Left cardiac atrium (tissue), 4 donors: ENCODE results near the gene ARHGAP23. TPM values are rescaled to one million over a fixed set of nuclear protein-coding genes. Genes with fewer than 3 reads are reported as not detected.
"Not testable (repeated sequence)": the region's sequence is repeated elsewhere in the genome, so short reads cannot be mapped to it uniquely, and the experiment has no call there.

Source experiments
- ATAC-seq, 2 donors: fragments of 200-7000 bp; cut with Tn5 transposase; one replicate each; pipeline ENCODE4 v1.9.1; 2020; ENCODE audit warnings: mild to moderate bottlenecking in 2 of 2, moderate library complexity in 2 of 2
- DNase-seq: peaks from one replicate; pipeline ENCODE4 v3.0.0-alpha.2; 2020
- intact Hi-C, 2 donors: fragments of 100-400 bp; cut with DNase I; formaldehyde crosslinking; loops; one replicate each; pipeline versions ENCODE4 v1.14.1 to v1.15.1; 2022 to 2023
- total RNA-seq, 2 donors: library from RNA; stranded (reverse); fragmentation: NEBNext Ultra II Directional; extraction: Animal tissue kit (Norgen Biotek cat#: 25700); gene quantifications; one replicate each; pipeline ENCODE4 v1.2.1, GENCODE V29; 2021
- donor health status: DM: no; HTN: yes; CAD: no.
- donor health status: DM: no; HTN: yes; CAD: no; lungs with severe emphysema.
- donor health status: DM: yes; HTN: yes; CAD: no.
- donor health status: Dilated cardiomyopathy.

The ARHGAP23 gene
- total RNA-seq, 2 donors from 2014 or later: 54.1 to 91.9 TPM

DNA sequence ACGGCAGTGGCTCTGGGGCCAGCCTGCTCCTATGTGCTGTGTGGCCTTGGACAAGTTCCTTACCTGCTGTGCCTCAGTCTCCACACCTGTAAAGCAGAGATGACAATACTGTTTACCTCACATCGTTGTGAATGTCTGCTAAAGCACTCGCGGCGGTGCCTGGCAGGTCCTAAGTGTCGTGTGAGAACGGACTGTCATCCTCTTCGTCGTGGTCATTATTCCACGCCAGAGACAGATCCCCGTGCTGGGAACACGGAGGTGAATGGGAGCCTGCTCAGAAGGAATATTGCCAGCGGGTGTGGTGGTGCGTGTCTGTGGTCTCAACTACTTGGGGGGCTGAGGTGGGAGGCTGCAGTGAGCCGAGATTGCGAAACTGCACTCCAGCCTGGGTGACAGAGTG, 65.9 kb downstream of the ARHGAP23 start:
- ATAC-seq, DNase-seq: not testable (repeated sequence)
- intact Hi-C loops: loop anchor here in 1 of 2 donors (5.0 kb wide), 1 partner anchor 173 kb away; no protein-coding TSS in a partner anchor

DNA sequence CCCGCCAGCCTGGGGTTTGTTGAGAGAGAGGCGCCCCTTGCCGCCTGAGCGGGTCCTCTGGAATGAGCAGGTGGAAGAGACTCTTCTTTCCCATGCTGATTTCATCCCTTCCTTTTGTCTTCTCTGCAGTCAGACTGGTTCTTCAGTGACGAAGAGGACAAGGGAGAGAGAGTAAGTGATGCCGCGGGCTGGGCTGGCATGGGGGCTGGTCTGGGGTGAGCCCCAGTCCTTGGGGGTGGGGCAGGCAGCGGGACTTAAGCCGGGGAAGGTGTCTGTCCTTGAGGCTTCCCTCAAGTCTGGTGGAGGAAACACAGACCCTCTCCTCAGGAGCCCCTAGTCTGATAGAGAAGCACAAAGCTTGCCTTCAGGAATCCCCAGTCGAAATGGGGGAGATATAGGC, 69.4 kb downstream of the ARHGAP23 start:
- DNase-seq, ATAC-seq, intact Hi-C loops: not testable (repeated sequence)

DNA sequence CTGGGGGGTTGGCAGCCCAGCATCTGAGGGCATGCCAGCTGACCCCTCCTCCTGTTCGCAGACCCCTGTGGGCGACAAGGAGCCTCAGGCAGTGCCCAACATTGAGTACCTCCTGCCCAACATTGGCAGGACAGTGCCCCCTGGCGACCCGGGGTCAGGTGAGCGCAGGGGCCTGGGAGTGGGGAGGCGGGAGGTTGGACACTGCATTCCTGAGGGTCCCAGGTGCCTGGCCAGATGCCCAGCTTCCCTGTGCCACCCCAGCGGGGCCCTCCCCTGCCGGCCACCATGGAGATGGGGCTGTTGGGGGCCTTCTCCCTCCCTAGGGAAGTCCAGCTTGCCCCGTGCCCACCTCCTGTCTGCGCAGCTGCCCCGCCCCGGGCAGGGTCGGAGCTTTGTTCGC, 70.1 kb downstream of the ARHGAP23 start:
- DNase-seq: no peak
- intact Hi-C loops: no loop called here
- no peak for ATAC-seq

DNA sequence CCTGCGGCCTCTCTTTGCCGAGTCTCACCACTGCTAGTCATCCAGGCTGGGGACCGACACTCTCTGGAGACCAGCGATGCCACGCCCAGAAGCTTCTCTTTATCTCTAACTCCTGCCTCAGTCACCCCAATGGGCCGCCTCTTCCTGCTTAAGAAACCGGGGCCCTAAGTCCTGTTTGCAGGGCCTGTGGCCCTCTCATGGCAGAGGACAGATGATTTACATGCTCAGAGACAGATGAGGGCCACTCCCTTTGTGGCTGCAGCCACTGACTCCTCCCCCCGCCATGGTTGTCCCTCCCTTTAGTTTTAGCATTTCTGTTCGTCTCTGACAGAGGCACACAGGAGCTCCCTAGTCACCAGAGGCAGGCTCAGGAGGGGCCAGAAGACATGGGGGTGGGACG, 71.0 kb downstream of the ARHGAP23 start:
- ATAC-seq, DNase-seq, intact Hi-C loops: not testable (repeated sequence)

DNA sequence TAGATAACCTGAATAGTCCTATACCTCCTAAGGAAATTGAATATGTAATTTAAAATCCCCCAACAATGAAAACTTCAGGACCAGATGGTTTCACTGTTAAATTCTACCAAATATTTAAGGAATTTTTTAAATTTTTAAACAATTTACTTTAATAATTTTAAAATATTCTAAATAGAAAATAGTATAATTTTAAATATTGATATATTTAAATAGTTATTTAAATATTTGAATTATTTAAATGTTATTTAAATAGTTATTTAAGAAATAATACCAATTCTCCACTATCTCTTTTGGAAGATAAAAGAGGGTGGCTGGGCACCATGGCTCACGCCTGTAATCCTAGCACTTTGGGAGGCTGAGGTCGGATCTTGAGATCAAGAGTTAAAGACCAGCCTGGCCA, 73.5 kb downstream of the ARHGAP23 start:
- DNase-seq, intact Hi-C loops, ATAC-seq: not testable (repeated sequence)

DNA sequence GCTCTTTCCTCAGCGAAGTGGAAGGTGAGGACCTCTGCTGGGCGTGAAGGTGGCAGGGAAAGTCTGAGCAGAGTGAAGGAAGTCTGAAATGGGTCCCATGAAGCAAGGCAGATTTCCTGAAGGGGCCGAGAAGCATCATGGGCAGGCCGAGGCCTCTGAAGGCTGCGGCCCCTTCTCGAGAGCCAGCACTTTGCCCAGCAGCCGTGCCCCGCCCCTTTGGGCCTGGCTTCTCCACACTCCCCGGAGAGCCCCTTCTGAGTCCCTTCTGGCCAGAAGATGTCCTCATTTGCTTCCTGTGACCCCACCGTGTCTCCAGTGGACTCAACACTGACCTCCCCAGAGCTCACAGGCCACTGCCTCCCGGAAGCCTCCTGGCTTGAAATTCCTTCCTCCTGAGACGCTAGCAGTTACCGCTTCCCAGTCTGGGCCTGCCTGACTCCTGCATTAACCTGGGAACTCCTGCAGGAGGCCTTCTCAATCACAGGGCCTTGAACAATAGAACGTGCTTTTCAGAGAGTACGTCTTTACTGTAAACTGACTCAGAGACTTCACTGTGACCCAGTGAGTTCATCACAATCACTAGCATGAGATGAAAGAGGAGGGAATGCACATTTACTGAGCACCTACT, 75.1 kb downstream of the ARHGAP23 start:
- ATAC-seq, intact Hi-C loops, DNase-seq: not testable (repeated sequence)

DNA sequence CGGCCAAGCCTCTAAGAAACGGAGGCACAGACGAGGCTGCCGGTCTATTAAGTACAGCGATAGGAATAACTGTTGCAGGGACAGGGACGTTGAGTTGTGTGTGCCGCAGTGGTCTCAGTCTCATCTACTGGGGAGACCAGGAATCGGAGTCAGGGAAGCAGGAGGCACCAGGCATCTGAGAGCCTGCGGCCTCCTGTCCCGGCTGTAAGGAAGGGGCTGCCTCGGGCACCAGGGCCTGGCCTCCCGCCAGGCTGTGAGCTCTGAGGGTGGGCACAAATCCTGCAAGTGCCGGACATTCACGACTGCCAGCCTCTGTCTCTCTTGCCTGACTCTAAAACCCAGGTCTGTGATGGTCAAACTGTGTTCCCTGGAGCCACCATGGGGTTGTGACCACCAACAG, 76.0 kb downstream of the ARHGAP23 start:
- intact Hi-C loops: no loop called here
- DNase-seq: no peak
- no peak for ATAC-seq

DNA sequence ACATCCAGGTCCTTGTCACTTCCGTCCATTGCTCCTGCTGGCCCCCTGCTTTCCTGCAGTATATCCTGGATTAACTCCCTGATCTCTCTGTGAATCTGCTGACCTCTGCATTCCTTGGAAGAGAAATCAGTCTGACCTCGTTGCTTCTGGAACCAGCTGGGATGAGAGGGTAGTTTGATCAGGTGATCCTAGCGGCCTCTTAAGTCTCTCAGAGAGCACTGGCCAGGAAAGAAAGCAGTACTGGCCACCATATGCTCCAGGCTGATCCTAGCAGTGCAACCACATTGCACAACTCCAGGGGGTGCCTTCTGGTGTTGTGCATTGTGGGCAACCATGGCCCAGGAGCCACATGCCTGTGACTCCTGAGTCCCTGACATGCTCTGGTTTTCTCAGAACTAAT, 79.2 kb downstream of the ARHGAP23 start:
- no peak for ATAC-seq
- intact Hi-C loops: no loop called here
- no peak for DNase-seq

DNA sequence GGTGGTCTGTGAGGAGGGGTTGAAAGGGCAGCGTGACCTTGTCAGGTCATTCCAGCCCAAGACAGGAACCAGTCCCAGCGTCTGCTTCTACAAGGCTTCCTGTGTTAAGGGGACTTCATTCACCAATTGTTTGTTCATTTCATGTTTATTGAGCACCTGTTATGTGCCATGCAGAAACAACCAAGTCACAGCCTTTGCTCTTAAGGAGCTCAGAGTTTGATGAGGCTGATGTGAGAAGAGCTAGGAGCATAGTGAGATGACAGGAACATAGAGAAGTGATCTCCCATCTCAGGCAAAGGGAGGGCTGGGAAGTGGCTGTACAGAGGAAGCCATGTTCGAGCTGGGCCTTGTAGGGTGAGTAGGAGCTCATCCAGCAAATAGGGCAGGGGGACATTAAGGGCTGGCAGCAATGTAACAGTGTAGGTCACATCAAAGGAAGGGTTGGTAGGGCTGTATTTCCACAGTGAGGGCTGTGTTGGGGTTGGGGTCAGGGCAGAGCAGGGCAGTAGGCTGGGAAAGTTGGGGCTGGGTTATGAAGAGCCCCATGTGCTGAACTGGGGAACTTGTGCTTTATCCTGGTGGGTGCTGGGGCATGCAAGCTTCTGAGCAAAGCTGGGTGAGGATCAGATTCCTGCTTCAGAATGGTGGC, 79.8 kb downstream of the ARHGAP23 start:
- intact Hi-C loops: no loop called here
- ATAC-seq: no peak

DNA sequence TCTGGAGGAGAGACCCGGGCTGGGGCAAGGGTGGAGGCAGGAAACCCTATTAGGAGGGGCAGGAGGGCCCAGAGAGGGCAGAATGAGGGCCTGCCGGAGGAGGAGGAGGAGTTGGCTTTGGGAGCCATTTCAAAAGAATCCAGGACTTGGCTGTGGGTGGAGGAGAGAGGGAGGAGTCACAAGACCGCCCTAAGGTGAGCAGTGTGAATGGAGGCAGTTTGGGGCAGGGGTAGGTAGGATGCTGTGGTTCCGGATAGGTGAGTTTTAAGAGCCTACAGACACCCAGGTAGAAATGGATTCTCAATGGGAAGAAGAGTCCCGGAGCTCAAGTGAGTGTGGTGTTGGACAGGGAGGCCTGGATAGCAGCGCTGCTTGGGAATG, 80.3 kb downstream of the ARHGAP23 start:
- ATAC-seq (peak in 1 of 2 donors; percentile 3), DNase-seq (no peak)
- intact Hi-C loops: no loop called here

More for the DNA sequence above, 79.8 kb downstream of the ARHGAP23 start:
- DNase-seq: no peak

DNA sequence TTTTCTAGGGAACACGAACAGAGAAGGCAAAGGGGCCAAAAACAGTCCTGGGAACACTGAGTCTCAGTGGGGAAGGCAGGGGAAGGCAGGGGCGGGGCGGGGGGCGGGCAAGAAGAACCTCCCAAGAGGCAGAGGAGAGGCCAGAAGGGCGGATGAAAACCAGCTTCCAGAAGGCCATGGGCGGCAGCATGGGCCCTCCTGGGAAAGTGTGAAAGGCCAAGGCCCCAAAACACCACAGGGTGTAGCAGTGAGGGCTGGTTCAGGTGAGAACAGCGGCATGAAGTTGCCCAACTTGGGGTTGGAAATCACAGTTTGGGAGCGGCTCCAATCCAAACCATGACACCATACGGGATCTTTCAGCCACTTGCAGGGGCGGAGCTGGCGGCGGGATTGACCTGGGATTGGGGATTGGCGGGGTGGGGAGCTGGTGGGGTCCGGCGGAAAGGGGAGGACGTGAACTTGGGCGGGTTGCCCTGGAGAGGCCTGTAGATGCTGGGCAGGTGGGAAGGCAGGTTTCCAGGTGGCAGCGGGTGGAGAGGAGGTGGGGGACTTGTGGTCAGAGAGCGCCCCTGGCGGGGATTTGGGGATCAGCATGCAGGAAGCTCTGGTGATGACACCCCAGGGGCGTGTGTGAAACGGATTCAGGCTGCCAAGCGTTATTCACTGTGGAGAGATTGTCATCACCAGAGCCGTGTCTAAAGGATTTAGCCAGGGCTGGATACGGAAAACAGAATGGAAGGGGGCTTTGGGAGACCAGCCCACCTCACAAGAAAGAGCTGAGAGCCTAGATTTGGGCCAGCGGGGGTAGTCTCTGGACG, 80.9 kb downstream of the ARHGAP23 start:
- intact Hi-C loops: no loop called here
- DNase-seq (peak; percentile 86), ATAC-seq (peak; percentile 63 to 85)

DNA sequence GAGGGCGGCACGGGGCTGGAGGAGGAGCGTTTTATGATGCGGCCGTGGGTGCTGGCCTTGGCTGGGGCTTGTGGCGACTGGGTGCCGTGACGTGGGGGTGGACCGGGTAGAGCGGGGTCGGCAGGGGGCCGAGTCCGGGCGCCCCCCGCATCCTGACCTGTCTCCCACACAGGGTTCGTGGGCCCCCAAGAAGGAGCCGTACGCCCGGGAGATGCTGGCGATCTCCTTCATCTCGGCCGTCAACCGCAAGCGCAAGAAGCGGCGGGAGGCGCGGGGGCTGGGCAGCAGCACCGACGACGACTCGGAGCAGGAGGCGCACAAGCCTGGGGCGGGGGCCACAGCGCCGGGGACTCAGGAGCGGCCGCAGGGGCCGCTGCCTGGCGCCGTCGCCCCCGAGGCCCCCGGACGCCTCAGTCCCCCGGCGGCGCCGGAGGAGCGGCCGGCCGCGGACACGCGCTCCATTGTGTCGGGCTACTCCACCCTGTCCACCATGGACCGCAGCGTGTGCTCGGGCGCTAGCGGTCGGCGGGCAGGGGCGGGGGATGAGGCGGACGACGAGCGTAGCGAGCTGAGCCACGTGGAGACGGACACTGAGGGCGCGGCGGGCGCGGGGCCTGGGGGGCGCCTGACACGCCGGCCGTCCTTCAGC, 81.6 kb downstream of the ARHGAP23 start:
- peak; percentile 44 for DNase-seq
- intact Hi-C loops: no loop called here
- peak; percentile 8 to 50 for ATAC-seq

DNA sequence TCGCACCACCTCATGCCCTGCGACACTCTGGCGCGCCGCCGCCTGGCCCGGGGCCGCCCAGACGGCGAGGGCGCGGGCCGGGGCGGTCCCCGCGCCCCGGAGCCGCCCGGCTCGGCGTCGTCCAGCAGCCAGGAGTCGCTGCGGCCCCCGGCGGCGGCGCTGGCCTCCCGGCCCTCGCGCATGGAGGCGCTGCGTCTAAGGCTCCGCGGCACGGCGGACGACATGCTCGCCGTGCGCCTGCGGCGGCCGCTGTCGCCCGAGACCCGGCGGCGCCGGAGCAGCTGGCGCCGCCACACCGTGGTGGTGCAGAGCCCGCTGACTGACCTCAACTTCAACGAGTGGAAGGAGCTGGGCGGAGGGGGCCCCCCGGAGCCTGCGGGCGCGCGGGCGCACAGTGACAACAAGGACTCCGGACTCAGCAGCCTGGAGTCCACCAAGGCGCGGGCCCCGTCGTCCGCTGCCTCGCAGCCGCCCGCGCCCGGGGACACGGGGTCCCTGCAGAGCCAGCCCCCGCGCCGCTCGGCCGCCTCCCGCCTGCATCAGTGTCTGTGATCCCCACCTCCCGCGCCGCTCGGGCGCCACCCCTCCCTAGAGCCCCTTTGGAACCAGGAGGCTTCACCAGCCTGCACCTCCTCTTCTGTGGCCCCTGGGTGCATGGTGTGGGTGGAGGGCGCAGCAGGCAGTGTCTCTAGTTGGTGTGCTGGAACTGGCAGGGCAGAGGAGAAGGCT, 82.3 kb downstream of the ARHGAP23 start:
- intact Hi-C loops: no loop called here
- peak; percentile 22 to 69 for ATAC-seq
- DNase-seq: no peak

DNA sequence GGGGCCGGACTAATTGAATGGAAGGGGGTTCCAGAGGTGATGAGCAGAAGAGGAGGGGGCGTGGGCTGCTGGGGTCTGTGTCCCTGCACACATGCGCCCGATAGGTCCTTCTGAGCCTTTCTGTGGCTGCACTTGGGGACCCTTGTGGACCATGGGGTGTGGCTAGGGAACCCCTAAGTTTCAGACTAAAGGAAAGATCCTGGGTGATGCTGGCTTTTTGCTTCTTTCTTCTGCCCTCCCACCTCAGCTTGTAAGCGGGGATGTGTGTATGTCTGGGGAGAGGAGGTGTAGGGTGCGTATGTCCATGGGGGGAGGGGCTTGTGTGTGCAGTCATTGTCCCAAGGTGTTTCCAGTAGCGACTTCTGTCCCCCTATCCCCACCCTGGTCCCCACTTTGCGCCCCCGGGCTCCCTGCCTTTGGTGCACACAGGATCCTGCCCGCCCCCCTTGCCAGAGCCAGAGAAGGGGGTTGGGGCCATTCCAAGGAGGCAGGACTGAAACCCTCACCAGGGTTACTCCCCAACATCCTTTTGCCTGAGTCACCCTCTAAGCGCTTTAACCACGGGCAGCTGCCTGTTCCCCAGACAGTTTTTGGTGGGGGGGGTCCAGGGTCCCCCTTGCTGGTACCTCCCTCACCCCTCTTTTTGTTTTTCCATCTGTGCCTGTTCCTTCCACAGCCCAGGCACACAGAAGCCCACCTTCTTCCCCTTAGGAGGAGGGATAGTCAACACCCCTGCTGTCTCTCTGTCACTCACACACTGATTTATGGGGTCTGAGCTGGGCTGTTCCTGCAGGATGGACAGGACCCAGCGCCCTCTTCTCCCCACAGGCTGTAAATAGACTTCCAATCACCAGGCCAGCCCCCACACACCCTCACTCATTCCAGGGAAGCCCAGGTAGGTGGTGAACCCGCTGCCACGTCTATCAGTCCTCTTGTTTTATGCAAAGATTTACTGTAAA, 83.2 kb downstream of the ARHGAP23 start:
- intact Hi-C loops: no loop called here
- DNase-seq (no peak), ATAC-seq (peak in 1 of 2 donors; percentile 32)

DNA sequence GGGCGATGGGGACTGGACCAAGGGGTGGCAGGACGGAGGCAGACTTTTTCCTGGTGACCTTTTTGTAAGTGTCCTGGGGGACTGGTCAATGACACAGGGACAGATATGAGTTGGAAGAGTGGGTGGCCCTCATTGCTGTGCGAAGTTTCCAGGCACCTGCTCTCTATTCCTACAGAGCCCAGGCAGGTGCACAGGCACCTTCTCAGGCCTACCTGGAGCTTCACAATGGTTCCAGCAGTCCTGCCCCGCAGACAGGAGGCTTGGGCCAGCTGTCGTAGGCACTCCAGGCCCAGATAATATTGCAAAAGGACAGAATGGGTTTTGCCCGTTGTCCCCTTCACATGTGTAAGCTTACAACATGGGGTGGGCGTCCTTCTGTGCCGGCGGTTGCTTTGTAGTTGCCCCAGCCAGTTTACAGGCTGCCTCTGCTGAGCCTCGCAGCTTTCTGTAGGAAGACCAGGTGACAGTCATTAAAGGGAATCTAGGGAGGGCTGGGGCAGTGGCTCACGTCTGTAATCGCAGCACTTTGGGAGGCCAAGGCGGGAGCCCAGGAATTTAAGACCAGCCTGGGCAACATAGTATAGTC, 84.3 kb downstream of the ARHGAP23 start:
- DNase-seq (no peak), ATAC-seq (no peak)
- intact Hi-C loops: no loop called here

DNA sequence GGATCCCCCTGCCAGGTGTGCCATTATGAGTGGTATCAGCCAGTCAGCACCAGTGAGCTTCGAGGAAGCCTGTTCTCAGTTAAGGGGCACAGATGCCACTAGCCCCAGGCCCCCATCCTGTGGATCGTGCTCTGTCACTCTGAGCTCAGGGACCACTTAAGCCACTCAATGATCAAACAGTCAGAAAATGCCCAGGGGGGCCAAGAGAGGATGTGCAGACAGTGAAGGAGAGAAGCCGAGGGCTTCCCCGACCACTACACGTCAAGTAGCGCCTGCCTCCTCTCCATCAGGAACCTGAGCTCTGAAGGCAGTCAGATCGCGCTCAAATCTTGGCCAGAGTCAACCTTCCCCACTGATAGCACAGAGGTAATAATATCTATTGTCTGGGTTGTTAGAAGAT, 98.3 kb downstream of the ARHGAP23 start:
- DNase-seq, intact Hi-C loops, ATAC-seq: not testable (repeated sequence)

DNA sequence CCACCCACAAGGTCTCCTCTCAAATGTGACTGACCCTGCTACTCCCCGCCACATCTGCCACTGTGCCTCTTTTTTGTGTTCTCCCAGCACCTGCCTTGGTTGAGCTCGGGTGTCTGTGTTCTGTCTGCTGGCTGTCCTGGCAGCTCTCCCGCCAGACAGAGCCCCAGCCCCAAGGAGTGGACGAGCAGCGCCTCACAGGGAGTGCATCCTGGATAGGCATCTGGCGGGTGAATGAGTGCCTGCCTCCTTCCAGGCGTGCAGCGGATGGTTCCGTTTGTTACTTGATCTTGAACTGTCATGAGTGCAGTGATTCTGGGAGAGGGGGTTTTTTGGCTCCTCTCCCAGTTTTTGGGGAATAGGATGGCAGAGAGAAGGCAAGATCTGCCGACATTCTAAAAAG, 99.9 kb downstream of the ARHGAP23 start:
- ATAC-seq, intact Hi-C loops, DNase-seq: not testable (repeated sequence)
